GM12878 (cell line): Measurements from ENCODE around the gene USP37. TPM values are rescaled to one million over a fixed set of nuclear protein-coding genes. Genes with fewer than 3 reads are reported as not detected.
A peak's percentile ranks its signal among the peaks of the same experiment; 100 is the strongest.

ENCODE experiments used
- CBX3 ChIP-seq: fragments of 200-600 bp; sonication (generic); IDR thresholded peaks from 2 replicates; pipeline ENCODE4 v1.6.1; 2016; ENCODE audit warnings: low read depth, borderline replicate concordance
- CEBPZ ChIP-seq: fragments of 150-350 bp; IDR thresholded peaks from 2 replicates; pipeline ENCODE4 v1.6.1; 2016; ENCODE audit warnings: low read depth, low read length
- CTCF ChIP-seq, 3 experiments: IDR thresholded peaks in 2 of 3; conservative IDR thresholded peaks in 1 of 3; 2 replicates each; pipeline ENCODE4 v1.5.1; 2011; ENCODE audit warnings: low read depth in 3 of 3, low read length in 3 of 3, mild to moderate bottlenecking in 3 of 3, control low read depth in 2 of 3, moderate library complexity in 2 of 3, inconsistent platforms in 1 of 3, mixed read lengths in 1 of 3; ENCODE audit not compliant: control insufficient read depth in 2 of 3, insufficient read depth in 1 of 3; ENCODE audit errors: extremely low read depth in 1 of 3
- EGR1 ChIP-seq, 2 experiments: IDR thresholded peaks; 1 replicate in 1 of 2; 2 replicates in 1 of 2; pipeline ENCODE4 v1.6.1; 2011 to 2012; ENCODE audit warnings: low read depth in 2 of 2, low read length in 2 of 2, borderline replicate concordance in 1 of 2, mild to moderate bottlenecking in 1 of 2, moderate library complexity in 1 of 2
- EZH2 ChIP-seq: IDR thresholded peaks from 2 replicates; pipeline ENCODE4 v1.6.1; 2012; ENCODE audit warnings: low read depth, mild to moderate bottlenecking, control low read depth, inconsistent platforms, low read length, borderline replicate concordance; ENCODE audit not compliant: control insufficient read depth
- MAX ChIP-seq: IDR thresholded peaks from 2 replicates; pipeline ENCODE4 v1.6.1; 2012; ENCODE audit warnings: low read depth, low read length, improper control_type of control experiment
- MEF2A ChIP-seq: IDR thresholded peaks from 2 replicates; pipeline ENCODE4 v1.6.1; 2011; ENCODE audit warnings: low read depth, mild to moderate bottlenecking, low read length, moderate library complexity; ENCODE audit not compliant: insufficient read depth
- MEF2B ChIP-seq: fragments of 450-650 bp; IDR thresholded peaks from 2 replicates; pipeline ENCODE4 v1.6.1; 2018; ENCODE audit warnings: mild to moderate bottlenecking, moderate library complexity; ENCODE audit not compliant: partially characterized antibody, poor library complexity, severe bottlenecking
- MLLT1 ChIP-seq: fragments of 450-650 bp; IDR thresholded peaks from 2 replicates; pipeline ENCODE4 v1.6.1; 2016; ENCODE audit warnings: mild to moderate bottlenecking
- MXI1 ChIP-seq: fragments of 150-350 bp; IDR thresholded peaks from 2 replicates; pipeline ENCODE4 v1.6.1; 2011; ENCODE audit warnings: low read depth, mild to moderate bottlenecking, inconsistent platforms, low read length, improper control_type of control experiment
- NFIC ChIP-seq: IDR thresholded peaks from 2 replicates; pipeline ENCODE4 v1.6.1; 2012; ENCODE audit warnings: low read depth, mild to moderate bottlenecking, inconsistent platforms, low read length, moderate library complexity
- POU2F2 ChIP-seq: IDR thresholded peaks from 3 replicates; pipeline ENCODE4 v1.6.1; 2011; ENCODE audit warnings: low read depth, mild to moderate bottlenecking, low read length, borderline replicate concordance
- TAF1 ChIP-seq: IDR thresholded peaks from 2 replicates; pipeline ENCODE4 v1.6.1; 2011; ENCODE audit warnings: mild to moderate bottlenecking, low read depth, low read length, borderline replicate concordance
- USF2 ChIP-seq: IDR thresholded peaks from 2 replicates; pipeline ENCODE4 v1.6.1; 2011; ENCODE audit warnings: low read depth, low read length, improper control_type of control experiment, borderline replicate concordance
- ZBTB4 ChIP-seq: fragments of 450-650 bp; formaldehyde crosslinking; IDR thresholded peaks from 2 replicates; pipeline ENCODE4 v1.4.0; 2022; ENCODE audit warnings: mild to moderate bottlenecking, moderate library complexity
- ZNF24 ChIP-seq: fragments of 450-650 bp; IDR thresholded peaks from 2 replicates; pipeline ENCODE4 v1.6.1; 2017; ENCODE audit warnings: antibody characterized with exemption, mild to moderate bottlenecking
- polyA plus RNA-seq, 11 experiments: library from polyadenylated mRNA; depleted of rRNA in 4 of 11; unstranded in 6 of 11; stranded (reverse) in 5 of 11; fragments of >200 nt; fragmentation: Nextera tagmentation in 4 of 11; fragmentation: Illumina TruSeq in 1 of 11; extraction: Ambion mirVana in 4 of 11; extraction: Trizol in 1 of 11; gene quantifications; 1 replicate in 1 of 11; 2 replicates in 10 of 11; pipeline versions ENCODE4 v1.2.1 to v1.2.3, GENCODE V29; 2011 to 2016; ENCODE audit warnings: inconsistent platforms in 2 of 11, missing spikeins in 2 of 11, low read depth in 1 of 11
- total RNA-seq, 4 experiments: library from RNA; depleted of rRNA in 3 of 4; stranded (reverse); fragments of >200 nt in 3 of 4; fragmentation: Illumina TruSeq in 1 of 4; extraction: Trizol in 1 of 4; gene quantifications; 2 replicates each; pipeline versions ENCODE4 v1.2.1 to v1.2.3, GENCODE V29; 2013 to 2021

The USP37 gene
- total and polyA plus RNA-seq, 10 of the 15 experiments (the other 5 are each of a cell fraction or from before 2014, with no cell fraction given) = 2.8 to 16.0 (median 10.4) TPM

GRCh38 chr2:218517434-218518206 lies 50.5 kb downstream of the USP37 start (continued):
- TF ChIP-seq MAX = no peak
- no peak for TF ChIP-seq CTCF (IDR thresholded peaks at IDR 0.05 in 2 of 3, conservative IDR thresholded peaks at IDR 0.05 in 1 of 3; ENCODE audit: control insufficient read depth in 2 of 3, extremely low read depth in 1 of 3, insufficient read depth in 1 of 3, low read depth in 3 of 3, low read length in 3 of 3)
- TF ChIP-seq MLLT1 = no peak
- TF ChIP-seq ZBTB4 = no peak
- no peak for TF ChIP-seq CBX3
- TF ChIP-seq EGR1 (IDR thresholded peaks at IDR 0.05; ENCODE audit: borderline replicate concordance in 1 of 2, low read depth in 2 of 2, low read length in 2 of 2) = no peak
- no peak for TF ChIP-seq TAF1
- peak; percentile 59 for TF ChIP-seq MEF2B
- peak; percentile 76; the same call in 1 of the 2 replicates for TF ChIP-seq MEF2A
- TF ChIP-seq ZNF24 = no peak
- no peak for TF ChIP-seq MXI1
- TF ChIP-seq USF2 = no peak
- no peak for TF ChIP-seq CEBPZ
- TF ChIP-seq EZH2 = no peak
- no peak for TF ChIP-seq POU2F2
- TF ChIP-seq NFIC = peak; percentile 62
